CD4-positive, alpha-beta T cell treated with Interleukin-17A for 4 hours (primary cell): Measurements from ENCODE around the gene CRYBA4.
A peak's percentile ranks its signal among the peaks of the same experiment; 100 is the strongest.
"Not testable (repeated sequence)": the region's sequence is repeated elsewhere in the genome, so short reads cannot be mapped to it uniquely, and the experiment has no call there.

Experiments used
- DNase-seq: peaks from one replicate; pipeline ENCODE4 v3.0.0-alpha.2; 2020; ENCODE audit warnings: mixed read lengths

Gene CRYBA4

DNA sequence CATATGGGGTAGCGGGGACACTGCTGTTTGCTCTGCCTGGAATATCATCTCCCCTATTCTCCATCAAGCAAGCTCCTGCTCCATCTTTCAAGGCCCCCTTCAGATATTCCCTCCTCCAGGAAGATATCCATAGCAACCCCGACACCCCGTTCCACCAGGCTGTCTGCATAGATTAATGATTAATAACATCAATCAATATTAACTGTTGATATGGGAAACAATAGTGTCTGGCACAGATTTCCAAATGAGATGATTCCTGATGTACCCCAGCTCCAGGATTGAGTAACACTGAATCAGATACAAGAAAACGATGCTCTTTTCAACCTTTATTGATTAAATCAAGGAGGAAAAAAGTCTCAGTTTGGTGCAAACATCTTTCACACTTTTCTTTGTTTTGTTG lies 24.3 kb upstream of the CRYBA4 start:
- no peak for DNase-seq

DNA sequence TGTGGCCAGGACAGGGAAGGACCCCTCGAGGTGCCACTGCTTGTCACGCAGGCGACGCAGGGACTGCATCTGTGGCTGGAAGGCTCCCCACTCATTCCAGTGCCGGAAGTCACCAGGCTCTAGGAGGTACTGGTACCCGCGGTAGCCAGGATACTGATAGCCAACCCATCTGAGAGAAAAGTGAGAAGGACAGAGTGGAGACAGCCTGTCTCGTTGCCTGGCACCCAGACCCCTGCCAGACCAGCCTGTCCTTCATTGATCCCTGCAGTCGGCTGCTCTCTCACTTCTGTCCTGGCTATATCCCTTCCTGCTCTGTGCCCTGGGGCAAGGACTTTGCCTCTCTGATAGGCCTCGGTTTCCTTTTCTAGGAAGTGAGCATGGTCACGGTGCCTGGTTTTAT lies 22.3 kb upstream of the CRYBA4 start:
- no peak for DNase-seq

DNA sequence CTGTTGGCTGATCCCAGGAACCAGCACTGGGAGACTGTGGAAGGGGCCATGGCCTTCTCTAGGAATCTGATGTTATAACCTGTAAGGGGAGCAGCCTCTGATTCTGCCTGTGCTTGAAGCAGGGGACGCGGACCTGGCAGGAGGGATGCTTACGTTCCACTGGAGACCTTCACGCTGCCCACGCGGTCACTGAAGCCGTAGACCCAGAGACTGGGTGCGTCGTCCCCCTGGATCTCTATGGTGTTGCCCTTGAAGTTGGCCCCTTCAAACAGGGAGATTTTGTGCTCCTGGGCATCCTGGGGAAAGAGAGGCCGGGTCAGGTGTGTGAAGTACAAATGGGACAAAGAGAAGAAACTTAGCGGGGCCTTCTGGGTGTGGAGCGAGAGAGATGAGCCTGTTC lies 20.0 kb upstream of the CRYBA4 start:
- no peak for DNase-seq

DNA sequence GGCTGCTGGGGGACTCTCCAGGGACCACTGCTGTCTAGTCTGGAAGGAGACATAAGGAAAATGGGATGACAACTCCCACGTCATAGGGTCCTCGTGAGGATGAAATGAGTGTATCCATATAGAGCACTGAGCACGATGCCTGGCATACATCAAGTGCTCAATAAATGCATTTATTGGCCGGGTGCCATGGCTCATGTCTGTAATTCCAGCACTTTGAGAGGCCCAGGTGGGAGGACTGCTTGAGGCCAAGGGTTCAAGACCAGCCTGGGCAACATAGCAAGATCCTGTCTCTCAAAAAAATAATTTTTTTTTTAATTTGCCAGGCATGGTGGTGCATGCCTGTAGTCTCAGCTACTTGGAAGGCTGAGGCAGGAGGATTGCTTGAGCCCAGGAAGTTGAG lies 19.6 kb upstream of the CRYBA4 start:
- DNase-seq = no peak

DNA sequence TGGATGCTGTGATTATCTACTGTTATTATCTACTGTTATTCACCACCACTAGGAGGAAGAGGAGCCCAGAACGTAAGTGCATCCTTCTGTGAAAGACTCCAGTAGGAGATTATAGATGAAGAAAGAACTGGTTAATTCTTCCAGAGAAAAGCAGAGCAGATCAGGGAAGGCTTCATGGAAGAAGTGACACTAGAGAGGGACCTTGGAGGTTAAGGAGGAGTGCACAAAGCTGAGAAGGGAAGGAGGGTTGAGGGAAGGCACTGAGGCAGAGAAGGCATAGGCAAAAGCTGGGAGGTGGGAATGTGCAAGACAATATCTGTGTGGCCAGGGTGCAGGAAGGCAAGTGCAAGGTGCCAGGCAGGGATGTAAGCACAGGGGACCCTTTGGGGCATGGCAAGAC lies 17.4 kb upstream of the CRYBA4 start:
- DNase-seq = no peak

DNA sequence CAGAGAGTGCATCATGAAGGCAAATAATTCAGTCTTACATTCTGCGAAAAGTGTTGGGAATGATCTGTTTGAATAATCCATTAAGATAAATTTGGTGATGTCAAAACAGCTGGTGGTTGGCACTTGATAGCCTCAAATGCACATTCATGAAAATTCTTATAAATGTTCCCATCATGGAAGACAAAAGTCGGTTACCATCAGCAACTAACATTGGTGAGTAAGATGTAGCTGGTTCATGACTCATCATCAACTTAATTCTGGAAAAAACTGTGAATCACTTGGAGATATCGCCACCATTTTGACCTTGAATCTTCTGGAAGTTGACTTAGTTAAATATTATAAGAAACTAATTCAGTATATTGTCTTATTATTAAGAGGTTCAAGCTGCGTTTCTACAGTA lies 15.2 kb upstream of the CRYBA4 start:
- no peak for DNase-seq

DNA sequence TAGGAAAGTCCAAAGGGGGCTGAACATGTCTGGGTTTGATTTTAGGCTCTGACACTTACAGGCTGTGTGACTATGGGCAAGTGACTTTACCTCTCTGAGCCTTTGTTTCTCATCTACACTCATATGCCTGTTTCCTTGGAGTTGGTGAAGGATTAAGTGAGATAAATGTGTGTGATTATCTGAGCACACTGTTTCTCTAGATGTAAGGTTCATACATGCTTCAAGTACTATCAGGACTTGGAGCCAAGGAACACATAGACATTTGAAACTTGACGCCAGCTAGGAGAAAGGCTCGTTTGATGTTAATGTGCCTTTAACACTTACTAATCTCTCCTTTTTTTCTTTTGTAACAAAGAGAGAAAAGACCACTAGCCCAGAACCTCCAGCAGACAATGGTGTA lies 13.6 kb upstream of the CRYBA4 start:
- no peak for DNase-seq

DNA sequence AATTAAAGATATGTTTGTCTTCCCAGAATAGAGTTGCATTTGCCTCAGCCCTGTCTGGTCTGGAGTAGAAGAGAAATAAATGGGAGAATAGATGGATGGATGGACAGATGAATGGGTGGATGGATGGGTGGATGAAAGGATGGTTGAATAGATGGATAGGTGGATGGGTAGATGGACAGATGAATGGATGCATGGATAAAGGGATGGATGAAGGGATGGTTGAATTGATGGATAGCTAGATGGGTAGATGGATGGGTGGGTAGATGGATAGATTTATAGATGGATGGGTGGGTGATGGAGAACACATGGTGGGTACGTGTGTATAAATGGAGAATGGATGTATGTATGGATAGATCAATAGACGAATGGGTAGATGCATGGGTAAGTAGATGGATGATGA lies 12.5 kb upstream of the CRYBA4 start:
- no peak for DNase-seq

DNA sequence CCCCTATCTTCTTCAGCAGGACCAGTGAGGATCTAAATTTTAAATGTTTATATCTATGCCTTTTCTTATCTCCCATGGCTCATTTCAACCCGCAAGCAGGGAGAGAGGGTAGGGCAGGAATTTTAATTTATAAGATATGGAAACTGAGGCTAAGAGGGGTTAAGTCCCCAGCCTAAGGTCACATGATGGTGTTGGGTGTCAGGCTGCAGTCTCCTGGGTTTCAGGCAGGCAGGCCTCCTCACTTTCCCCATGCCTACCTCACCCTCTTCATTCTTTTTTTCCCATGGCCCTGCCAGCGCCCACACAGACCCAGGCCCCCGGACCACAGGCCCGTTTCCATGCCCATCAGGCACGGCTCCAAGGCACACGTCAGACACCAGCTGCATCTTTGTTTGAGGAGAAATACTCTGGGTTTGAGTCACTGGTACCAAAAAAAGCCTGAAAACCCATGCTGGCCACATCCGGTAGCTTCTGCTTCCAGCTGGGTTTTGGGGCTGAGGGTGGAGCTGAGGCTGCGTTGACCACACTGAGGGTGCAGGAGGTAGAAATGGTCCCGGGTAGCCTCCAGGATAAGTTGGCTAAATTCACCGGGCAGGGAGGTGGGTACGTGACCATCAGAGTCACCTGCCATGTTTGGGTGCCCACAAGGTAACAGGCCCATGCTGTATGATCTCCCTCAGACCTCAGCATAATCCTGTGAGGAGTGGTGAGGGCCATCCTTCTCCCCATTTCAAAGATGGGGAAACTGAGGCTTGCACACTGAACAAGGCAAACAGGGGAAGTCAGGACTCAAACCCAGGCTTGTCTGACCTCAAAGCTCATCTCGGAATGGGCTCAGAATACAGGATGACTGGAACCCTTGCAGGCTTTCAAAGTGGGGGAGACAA lies 11.4 kb upstream of the CRYBA4 start:
- peak; percentile 32 for DNase-seq

DNA sequence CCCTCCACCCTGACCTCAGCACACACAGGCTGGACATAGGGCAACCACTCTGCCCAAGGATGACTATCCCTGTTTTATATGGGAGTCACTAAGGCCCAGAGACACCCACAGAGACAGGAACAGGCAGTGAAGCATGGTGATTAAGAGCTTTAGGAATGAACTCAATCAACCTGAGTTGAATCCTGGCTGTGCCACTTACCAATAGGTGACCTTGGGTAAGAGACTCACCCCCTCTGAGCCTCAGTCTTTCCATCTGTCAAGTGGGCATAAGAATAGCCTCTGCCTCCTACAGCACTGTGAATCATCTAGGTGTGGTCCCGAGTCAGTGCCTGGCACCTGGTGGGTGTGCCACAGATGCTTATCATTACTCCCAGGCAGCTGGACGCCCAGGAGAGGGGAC lies 10.8 kb upstream of the CRYBA4 start:
- no peak for DNase-seq

DNA sequence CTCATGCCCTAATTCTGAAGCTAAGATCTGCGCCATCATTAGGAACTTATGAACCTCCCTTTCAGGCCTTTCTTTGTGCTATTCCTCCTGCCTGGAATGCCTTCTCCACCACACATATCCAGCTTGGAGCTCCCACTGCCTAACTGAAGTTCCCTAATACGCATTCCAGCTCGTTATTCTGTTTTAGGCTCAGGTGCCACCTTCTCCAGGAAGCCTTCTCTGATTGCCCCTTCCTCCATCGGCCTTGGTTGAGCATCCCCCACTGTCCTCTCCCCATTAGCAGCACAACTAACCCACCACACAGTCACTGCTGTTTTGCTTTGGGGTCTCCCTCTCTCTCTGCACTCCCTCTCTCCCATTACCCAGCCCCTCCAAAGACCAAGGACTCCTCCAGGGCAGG lies 9.1 kb upstream of the CRYBA4 start:
- DNase-seq = no peak

DNA sequence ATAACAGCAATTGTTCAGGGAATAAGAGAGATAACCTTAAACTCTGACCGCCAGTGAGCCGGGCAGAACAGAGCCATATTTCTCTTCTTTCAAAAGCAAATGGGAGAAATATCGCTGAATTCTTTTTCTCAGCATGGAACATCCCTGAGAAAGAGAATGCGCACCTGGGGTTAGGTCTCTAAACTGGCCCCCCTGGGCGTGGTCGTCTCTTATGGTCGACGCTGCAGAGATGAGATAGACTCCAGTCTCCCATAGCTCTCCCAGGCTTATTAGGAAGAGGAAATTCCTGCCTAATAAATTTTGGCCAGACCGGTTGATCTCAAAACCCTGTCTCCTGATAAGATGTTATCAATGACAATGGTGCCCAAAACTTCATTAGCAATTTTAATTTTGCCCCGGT lies 8.0 kb upstream of the CRYBA4 start:
- not testable (repeated sequence) for DNase-seq

DNA sequence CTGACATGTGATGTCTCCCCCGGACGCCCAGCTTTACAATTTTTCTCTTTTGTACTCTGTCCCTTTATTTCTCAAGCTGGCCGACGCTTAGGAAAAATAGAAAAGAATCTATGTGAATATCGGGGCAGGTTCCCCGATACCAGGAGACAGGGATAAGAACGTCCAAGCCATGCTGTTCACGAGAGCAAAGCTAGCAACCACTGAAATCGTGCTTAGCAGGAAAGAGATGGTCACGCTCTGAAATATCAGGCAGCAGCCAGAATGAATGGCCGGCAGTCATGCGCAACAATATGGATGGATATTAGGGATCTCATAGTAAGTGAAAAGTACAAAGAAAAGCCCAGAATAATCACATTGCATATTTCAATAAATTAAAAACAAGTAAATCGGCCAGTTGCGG lies 7.4 kb upstream of the CRYBA4 start:
- DNase-seq = no peak

DNA sequence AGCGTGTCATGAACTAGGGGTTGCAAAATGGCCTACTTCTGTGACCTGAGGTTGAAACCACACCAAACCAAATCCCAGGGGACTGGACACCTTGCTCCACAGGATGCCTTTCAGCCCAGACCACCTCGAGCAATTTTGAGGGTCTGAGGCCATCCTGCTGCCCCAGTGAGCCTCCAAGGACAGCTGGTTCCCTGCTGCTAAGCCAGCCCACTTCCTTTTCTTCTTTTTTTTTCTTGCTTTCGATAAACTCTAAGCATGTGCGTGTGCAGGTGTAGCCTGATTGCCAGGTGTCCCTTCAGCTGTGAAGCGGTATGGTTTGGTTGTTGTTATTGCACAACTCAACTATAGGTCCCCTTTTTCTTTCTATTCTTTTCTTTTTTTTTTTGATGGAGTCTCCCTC lies 6.6 kb upstream of the CRYBA4 start:
- no peak for DNase-seq

DNA sequence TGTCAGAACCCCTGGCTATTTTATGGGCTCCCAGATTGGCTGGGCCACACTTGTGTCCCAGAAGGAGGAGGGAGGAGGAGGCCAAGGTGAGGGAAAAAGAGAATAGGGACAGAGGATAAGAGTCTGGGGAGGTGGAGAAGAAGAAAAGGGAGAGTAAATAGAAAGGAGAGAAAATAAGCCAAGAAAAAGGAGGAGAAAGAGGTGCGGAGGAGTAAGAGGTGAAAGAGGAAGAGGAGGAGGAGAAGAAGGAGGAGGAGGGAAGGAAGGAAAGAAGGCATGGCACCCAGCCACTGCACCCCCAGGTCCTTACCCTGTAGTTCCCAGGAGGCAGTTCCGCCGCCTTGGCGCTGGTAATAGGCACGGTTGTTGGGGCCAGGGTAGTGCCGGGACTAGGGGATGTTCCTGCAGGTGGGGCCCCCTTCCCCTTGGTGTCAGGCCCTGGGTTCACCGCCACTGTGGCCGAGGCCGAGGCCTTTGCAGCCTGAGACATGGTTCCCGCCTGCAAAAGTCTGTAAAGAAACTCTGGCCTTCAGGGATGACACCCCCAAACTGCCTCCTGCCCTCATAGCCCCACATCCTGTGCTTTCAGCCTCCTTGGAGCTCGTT lies 5.8 kb upstream of the CRYBA4 start:
- DNase-seq = no peak

DNA sequence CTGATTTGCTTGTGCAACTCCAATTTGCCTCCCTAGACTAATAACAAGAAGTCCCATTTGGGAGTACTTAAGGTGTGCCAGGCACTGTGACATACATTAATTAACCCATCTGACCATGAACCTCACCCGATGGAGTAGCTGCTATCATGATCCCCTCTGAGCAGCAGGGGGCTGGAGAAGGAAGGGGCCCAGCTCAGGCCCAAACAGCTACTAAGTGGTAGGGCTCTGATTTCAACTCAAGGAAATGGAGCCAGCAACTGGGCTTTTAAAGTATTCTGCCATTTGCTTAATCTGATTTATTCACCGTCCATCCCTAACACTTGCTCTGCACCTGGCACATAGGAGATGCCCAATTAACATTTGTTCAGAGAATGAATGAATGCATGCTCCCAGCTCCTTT lies 5.1 kb upstream of the CRYBA4 start:
- no peak for DNase-seq

DNA sequence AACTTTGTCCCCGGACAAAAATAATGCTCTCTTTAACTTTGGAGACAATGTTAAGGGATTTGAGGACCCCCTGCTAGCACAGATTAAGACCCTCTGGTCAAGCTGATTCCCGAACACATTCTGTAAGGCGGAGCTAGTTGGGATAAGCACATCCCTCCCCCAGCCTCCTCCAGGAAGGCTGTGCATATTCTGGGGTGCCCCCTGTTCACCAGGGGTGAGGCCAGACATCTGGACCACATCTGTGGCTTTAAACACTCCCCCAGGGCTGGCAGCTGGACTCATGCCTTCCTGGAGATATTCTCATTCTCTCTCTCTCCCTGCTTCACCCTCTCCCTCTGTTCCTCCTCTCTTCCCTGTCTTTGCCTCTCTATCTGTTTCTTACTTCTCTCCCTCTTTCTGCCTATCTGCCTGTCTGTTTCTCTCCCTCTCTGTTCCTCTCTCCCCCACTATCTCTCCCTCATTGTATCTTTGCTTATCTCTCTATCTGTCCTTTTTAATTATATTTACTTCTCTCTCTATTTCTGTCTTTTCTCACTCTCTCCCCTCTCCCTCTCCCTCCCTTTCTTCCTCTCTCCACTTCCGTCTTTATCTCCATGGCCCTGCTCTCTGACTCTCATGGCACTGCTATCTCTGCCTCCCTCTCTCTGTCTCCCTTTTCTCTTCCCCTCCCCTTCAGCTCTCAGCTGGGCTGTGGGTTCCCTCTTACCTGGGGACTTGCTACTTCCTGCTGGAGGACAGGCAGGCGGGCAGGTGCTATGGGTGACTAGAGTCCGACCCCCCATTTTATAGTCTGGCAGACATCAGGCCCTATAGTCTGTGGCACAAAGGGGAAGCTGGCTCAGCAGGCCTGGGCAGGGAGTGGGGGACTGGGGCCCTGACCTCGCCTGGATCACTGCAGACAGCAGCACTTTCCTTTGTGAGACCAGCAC lies 4.2 kb upstream of the CRYBA4 start, which contains the start of gene CRYBB1:
Gene CRYBB1, minus strand, starts transcription at position 757 of the 929 bp plus-strand sequence. CDS start 1,708 bp downstream, outside the sequence.
- DNase-seq = no peak

DNA sequence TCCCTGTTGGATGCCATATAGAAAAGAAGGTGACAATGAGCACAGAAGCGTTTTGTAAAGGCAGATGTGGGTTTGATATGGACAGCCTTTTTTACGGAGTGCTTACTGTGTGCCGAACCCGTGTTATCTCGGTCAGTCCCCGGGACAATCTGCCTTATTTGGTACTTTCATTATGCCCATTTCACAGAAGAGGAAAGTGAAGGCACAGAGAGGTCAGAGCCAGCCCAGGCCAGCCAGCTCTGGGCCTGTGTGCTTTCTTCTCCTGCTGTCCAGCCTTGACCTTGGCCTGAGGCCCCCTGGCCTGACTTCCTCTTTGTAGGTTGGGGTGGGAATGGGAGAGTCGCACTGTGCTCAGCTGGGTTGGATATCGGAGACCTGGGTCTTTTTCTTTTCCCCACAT lies 3.3 kb upstream of the CRYBA4 start:
- no peak for DNase-seq

DNA sequence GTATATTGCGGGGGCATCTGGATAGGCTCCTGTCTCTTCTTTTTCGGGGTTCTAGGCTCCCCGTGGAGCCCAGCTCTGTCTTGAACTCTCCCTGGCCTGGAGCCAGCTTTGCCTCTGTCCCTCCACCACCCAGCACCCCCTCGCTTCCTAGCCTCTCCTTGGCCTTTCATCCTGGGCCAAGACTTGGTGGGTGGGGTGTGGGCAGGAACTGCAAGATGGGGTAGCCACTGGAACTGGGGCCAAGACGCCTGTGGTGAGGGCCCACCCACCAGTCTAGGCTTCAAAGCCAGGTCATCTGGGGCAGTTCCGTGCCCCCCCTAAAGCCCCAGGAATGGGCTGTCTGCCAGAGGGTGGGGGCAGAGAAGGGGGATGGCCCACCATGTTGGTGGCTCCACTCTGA lies 2.3 kb upstream of the CRYBA4 start:
- no peak for DNase-seq

DNA sequence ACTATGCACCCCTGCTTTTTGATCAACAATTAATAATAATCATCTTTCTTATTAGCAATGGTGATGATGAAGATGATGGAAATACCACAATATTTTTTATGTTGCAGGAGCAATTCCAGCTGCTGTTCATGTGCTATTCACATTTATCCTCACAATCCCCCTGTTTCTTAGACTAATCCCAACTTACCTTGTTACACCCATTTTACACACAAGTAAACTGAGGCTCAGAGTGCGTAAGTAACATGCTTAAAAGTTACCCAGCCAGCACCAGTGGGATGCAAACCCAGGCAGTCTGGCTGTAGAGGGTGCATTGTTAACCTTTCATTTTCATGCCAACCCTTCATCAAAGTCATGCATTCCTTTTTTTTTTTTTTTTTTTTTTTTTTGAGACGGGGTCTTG lies 1.6 kb upstream of the CRYBA4 start:
- DNase-seq = no peak

DNA sequence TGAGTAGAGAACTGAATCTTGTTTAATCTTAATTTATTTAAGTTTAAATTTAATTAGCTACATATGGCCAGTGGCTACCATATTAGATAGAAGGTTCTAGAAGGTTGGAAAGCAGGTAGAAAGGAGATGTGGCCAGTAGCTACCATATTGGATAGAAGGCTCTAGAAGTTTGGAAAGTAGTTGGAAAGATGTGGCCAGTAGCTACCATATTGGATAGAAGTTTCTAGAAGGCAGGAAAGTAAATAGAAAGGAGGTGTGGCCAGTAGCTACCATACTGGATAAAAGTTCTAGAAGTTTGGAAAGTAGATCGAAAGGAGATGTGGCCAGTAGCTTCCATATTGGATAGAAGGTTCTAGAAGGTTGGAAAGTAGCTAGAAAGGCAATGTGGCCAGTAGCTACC lies 2.2 kb downstream of the CRYBA4 start:
- no peak for DNase-seq

DNA sequence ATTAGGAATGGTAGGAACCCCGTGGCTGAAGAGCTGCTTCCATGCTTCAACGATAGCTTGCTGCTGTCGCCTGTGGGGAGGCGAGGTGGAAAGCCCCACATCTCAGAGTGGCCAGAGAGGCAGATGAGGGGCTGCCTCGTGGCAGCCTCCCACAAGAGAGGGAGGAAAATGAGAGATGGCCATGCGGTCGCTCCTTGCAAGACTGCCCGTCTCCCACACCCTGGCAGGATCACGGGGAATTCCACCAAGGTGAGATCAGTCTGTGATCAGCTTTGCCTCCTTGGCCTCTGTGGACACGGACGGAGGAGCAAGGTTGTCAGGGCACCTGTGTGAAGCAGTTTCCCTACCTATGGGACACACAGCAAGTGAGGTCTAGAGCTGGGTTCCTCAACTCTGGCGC lies 3.0 kb downstream of the CRYBA4 start:
- DNase-seq = no peak

DNA sequence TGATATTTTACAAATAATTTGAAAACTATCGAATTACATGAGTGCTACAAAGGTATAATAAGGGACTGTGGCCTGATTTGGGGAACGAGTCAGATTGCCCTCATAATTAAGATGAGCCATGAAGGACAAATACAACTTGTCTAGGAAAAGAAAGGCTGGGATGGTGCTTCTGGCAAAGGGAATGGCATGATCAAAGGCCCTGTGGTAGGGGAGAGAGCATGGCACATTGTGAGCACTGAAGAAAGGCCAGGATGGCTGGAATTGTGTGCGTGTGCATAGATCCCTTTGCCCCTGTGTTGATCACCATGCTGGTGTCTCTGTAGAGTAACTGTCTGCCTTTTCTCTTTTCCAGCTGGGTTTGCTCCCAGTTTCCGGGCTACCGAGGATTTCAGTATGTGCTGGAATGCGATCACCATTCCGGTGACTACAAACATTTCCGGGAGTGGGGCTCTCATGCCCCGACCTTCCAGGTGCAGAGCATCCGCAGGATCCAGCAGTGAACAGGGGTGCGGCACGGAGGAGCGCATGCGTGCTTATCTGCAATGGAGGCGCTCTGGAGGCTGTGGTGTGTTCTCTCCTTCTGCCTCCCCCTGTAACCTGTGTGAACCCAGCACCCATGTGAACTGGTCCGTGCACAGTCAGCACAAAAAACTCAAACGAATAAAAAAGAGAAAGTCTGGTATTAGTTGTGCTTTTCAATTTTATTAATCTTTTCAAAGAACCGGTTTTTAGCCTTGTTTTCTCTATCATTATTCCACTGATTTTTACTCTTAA lies 8.4 kb downstream of the CRYBA4 start:
- DNase-seq = no peak
